DND-41 (cell line): ENCODE measurements around the gene FIBCD1.
"Not testable (repeated sequence)": the region's sequence is repeated elsewhere in the genome, so short reads cannot be mapped to it uniquely, and the experiment has no call there.

ENCODE experiments used
- ATAC-seq: fragments of 200-7000 bp; cut with Tn5 transposase; 3 replicates; pipeline ENCODE4 v1.9.1; 2021; ENCODE audit warnings: low read depth; ENCODE audit not compliant: insufficient read depth
- DNase-seq: peaks from one replicate; pipeline ENCODE4 v3.0.0-alpha.2; 2020
- H2AFZ ChIP-seq: 2 replicates; pipeline ENCODE4 v1.6.0; 2012; ENCODE audit warnings: low read depth, low read length
- H3K27ac ChIP-seq: 2 replicates; pipeline ENCODE4 v1.5.1; 2012; ENCODE audit warnings: low read length, inconsistent platforms
- H3K27me3 ChIP-seq: fragments of 200-600 bp; sonication (generic); 2 replicates; pipeline ENCODE4 v1.6.0; 2012; ENCODE audit warnings: low read length, mild to moderate bottlenecking, inconsistent platforms; ENCODE audit not compliant: insufficient read depth, poor library complexity
- H3K36me3 ChIP-seq: 2 replicates; pipeline ENCODE4 v1.5.1; 2012; ENCODE audit warnings: low read length, inconsistent platforms; ENCODE audit not compliant: insufficient read depth
- H3K4me1 ChIP-seq: 2 replicates; pipeline ENCODE4 v1.5.1; 2012; ENCODE audit warnings: mild to moderate bottlenecking, low read length; ENCODE audit not compliant: insufficient read depth
- H3K4me2 ChIP-seq: 2 replicates; pipeline ENCODE4 v1.6.0; 2012; ENCODE audit warnings: mild to moderate bottlenecking, moderate library complexity, low read length, inconsistent platforms; ENCODE audit not compliant: insufficient read depth
- H3K4me3 ChIP-seq, 2 experiments: fragments of 200-600 bp in 1 of 2; shearing (Covaris generic) in 1 of 2; 2 replicates each; pipeline ENCODE4 v1.5.1; 2012 to 2016; ENCODE audit warnings: inconsistent platforms in 2 of 2, low read length in 2 of 2, mild to moderate bottlenecking in 2 of 2, low read depth in 1 of 2, moderate library complexity in 1 of 2
- H3K79me2 ChIP-seq: 2 replicates; pipeline ENCODE4 v1.6.0; 2012; ENCODE audit warnings: low read length, inconsistent platforms; ENCODE audit not compliant: insufficient read depth
- H3K9ac ChIP-seq: 2 replicates; pipeline ENCODE4 v1.6.0; 2012; ENCODE audit warnings: low read depth, mild to moderate bottlenecking, inconsistent platforms, low read length, moderate library complexity
- H3K9me3 ChIP-seq: 2 replicates; pipeline ENCODE4 v1.5.1; 2012; ENCODE audit warnings: low read length, moderate library complexity, mild to moderate bottlenecking, inconsistent platforms; ENCODE audit not compliant: insufficient read depth, severe bottlenecking
- H4K20me1 ChIP-seq: 2 replicates; pipeline ENCODE4 v1.6.0; 2012; ENCODE audit warnings: low read length; ENCODE audit not compliant: insufficient read depth
- EZH2 ChIP-seq: IDR thresholded peaks from 3 replicates; pipeline ENCODE4 v1.6.1; 2012; ENCODE audit warnings: borderline replicate concordance, low read depth, mild to moderate bottlenecking, moderate library complexity, low read length, inconsistent platforms; ENCODE audit not compliant: severe bottlenecking
- TF ChIP-seq, protein P1 (sequence below): IDR thresholded peaks from 2 replicates; pipeline ENCODE4 v1.5.1; 2012; ENCODE audit warnings: borderline replicate concordance, low read length, moderate library complexity, mild to moderate bottlenecking; ENCODE audit not compliant: poor library complexity, severe bottlenecking; ENCODE audit errors: extremely low read depth

FIBCD1 gene

DNA sequence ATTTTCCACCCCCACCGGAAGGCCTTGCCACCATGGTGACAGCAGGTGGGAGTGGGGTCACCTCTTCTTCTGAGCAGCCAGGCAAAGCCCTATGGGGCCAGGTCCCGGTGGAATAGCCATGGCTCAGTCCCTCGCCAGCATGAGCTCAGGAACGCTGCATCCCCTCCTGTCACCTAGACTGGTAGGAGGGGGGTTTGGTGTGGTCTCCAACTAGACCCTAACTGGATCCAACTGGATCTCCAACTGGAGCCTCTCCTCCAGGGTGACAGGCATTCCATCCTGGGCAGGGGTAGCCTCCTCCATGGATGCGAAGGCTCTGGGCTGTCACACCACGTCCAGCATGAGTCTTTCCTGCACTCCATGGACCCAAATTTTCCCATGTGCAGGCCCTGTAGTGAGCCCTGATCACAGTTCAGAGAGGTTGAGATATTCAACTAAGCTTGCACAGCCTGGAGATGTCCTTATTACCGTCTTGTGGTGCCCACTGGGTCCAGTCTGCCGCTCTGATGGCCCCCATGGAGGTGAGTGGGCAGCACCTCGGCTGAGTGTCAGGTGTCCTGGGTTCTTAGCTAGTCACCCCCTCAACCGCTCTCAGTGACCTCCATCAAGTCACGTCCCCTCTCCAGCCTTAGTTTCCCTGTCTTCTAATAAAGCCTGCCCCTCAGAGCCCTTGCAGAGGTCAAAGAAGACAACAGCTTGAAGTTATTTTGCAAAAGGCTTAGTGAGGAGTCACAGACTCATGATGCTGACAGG, 18.6 kb upstream of the FIBCD1 start:
- H3K4me1 ChIP-seq, result no peaks in the 10 kb centered on the region
- no peaks in the 10 kb centered on the region for H3K36me3 ChIP-seq
- H3K9me3 ChIP-seq, result peaks cover 10% of the 10 kb centered on the region
- H3K9ac ChIP-seq, result no peak overlapping the region
- no peaks in the 10 kb centered on the region for H3K27me3 ChIP-seq
- DNase-seq (no peak), ATAC-seq (no peak)
- H3K27ac ChIP-seq, result no peak overlapping the region
- no peak overlapping the region for H3K4me3 ChIP-seq
- no peak overlapping the region for H3K4me2 ChIP-seq
- TF ChIP-seq, protein P1, sequence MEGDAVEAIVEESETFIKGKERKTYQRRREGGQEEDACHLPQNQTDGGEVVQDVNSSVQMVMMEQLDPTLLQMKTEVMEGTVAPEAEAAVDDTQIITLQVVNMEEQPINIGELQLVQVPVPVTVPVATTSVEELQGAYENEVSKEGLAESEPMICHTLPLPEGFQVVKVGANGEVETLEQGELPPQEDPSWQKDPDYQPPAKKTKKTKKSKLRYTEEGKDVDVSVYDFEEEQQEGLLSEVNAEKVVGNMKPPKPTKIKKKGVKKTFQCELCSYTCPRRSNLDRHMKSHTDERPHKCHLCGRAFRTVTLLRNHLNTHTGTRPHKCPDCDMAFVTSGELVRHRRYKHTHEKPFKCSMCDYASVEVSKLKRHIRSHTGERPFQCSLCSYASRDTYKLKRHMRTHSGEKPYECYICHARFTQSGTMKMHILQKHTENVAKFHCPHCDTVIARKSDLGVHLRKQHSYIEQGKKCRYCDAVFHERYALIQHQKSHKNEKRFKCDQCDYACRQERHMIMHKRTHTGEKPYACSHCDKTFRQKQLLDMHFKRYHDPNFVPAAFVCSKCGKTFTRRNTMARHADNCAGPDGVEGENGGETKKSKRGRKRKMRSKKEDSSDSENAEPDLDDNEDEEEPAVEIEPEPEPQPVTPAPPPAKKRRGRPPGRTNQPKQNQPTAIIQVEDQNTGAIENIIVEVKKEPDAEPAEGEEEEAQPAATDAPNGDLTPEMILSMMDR, result no peak
- TF ChIP-seq EZH2, result no peak
- no peaks in the 10 kb centered on the region for H4K20me1 ChIP-seq
- H2AFZ ChIP-seq, result no peak overlapping the region
- H3K79me2 ChIP-seq, result no peaks in the 10 kb centered on the region

DNA sequence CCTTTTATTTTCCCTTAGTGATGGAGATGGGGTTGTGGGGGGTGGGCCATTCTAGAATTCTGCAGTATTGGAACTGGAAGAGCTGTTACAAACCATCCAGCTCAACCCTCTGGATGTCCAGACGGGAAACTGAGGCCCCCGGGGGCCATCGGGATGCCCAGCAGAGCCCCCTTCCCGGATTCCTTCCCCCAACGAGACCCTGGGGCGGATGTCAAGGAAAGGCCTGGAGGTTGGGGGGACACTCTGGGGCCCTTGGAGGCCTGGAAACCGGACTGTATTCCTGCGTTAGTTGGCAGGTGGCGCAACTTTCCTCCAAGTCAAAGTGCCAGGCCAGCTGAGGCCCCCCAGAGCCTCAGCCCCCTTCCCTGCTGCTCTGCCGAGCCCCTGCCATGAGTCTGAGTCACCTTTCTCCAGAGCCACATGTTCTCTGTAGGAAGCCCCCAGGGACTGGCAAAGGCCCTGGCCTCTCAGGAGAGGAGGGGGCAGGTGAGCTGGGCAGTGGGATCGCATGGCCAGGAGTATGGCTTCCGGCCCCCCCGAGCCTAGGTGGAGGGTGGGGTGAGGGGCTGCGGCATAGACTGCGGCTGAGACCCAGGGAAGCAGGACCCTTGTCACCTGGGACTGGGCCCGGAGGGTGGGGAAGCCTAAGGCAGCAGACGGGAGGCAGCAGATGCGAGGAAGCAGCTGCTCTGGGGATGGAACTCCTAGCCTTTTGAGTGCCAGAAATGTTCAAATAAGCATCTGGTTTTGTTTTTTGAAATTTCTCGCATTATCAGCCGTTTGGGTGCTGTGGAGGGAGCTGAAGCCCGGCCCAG, 17.8 kb upstream of the FIBCD1 start:
- Histone ChIP-seq H3K27me3 (no peaks in the 10 kb centered on the region), H3K4me1 (no peaks in the 10 kb centered on the region), H3K4me2 (no peak overlapping the region), H4K20me1 (no peaks in the 10 kb centered on the region), H2AFZ (no peak overlapping the region), H3K79me2 (no peaks in the 10 kb centered on the region), H3K9ac (no peak overlapping the region), H3K36me3 (no peaks in the 10 kb centered on the region), H3K27ac (no peak overlapping the region), H3K4me3 (no peak overlapping the region), H3K9me3 (peaks cover 10% of the 10 kb centered on the region)
- ATAC-seq (no peak), DNase-seq (no peak)
- TF ChIP-seq EZH2, result no peak
- TF ChIP-seq, protein P1, result no peak

DNA sequence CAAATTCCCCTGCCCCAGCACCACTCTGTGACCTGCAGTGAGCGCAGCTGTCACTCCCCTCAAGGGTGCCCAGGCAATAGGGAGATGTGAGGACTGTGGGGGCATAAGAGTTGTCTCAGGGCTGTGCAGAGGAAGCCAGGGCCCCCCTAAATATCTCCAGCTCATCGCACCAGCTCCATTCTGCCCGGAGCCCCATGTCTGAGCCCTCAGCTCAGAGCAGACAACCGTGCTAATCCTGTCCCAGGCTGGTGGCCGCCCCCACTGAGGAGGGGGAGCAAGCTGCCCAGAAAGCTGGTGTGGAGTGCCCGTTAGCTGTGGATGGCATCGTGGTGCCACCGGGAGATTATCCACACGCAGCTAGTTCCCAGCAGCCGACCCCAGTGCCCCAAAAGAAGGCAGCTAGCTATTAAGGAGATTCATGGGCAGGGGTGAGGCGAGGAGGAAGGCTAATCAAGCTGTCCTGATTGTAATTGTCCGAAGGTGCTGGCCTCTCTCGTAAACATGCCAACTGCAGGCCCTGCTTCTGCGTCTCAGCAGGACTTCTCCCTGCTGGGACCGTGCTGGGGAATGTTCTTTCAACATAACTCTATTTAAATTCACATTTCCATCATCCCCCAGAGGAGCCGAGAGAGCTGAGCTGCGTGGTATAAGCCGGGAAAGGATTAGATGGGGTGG, 17.0 kb upstream of the FIBCD1 start:
- Histone ChIP-seq H3K27ac (no peak overlapping the region), H3K9me3 (peaks cover 10% of the 10 kb centered on the region), H3K4me2 (no peak overlapping the region), H3K79me2 (no peaks in the 10 kb centered on the region), H3K36me3 (no peaks in the 10 kb centered on the region), H2AFZ (no peak overlapping the region), H3K4me1 (no peaks in the 10 kb centered on the region), H3K9ac (no peak overlapping the region), H4K20me1 (no peaks in the 10 kb centered on the region), H3K4me3 (no peak overlapping the region), H3K27me3 (no peaks in the 10 kb centered on the region)
- ATAC-seq, result no peak
- no peak for DNase-seq
- TF ChIP-seq EZH2, result no peak
- TF ChIP-seq, protein P1, result no peak

DNA sequence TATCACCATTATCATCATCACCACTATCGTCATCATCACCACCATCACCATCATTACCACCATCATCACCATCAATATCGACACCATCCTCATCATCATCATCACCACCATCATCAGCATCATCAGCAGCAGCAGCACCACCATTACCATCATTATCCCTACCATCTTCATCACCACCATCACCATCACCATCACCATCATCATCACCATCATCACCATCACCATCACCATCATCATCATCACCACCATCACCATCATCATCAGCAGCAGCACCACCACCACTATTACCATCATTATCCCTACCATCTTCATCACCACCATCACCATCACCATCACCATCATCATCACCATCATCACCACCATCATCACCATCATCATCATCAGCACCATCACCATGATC, 15.9 kb upstream of the FIBCD1 start:
- not testable (repeated sequence) for H3K4me3 ChIP-seq, H4K20me1 ChIP-seq, ATAC-seq, H2AFZ ChIP-seq, H3K4me1 ChIP-seq, H3K36me3 ChIP-seq, H3K27ac ChIP-seq, H3K9ac ChIP-seq, H3K4me2 ChIP-seq, H3K79me2 ChIP-seq, H3K27me3 ChIP-seq, DNase-seq
- H3K9me3 ChIP-seq, result peaks cover 10% of the 10 kb centered on the region
